GM21528 (cell line): ENCODE data around the gene GJD3.
"Not testable (repeated sequence)": the region's sequence is repeated elsewhere in the genome, so short reads cannot be mapped to it uniquely, and the experiment has no call there.

Experiments used
- ATAC-seq: cut with Tn5 transposase; IDR thresholded peaks from one replicate; pipeline ENCODE4 v1.9.1; 2021; ENCODE audit warnings: mild to moderate bottlenecking, moderate library complexity; ENCODE audit not compliant: unreplicated experiment, low FRiP score

The GJD3 gene

GRCh38 chr17:40371261-40371929, 6.9 kb upstream of the GJD3 start:
- ATAC-seq = no peak

GRCh38 chr17:40369923-40370322, 5.4 kb upstream of the GJD3 start:
- no peak for ATAC-seq

GRCh38 chr17:40367728-40368127, 3.2 kb upstream of the GJD3 start:
- ATAC-seq = not testable (repeated sequence)

GRCh38 chr17:40366861-40367518, 2.5 kb upstream of the GJD3 start:
- no peak for ATAC-seq

- no peak for ATAC-seq
These were observed 1.7 kb upstream of the GJD3 start for GRCh38 chr17:40366076-40366860.

- no peak for ATAC-seq
These were observed 369 bp upstream of the GJD3 start for GRCh38 chr17:40364906-40365305.

- peak; percentile 17 for ATAC-seq
These were observed 1.3 kb downstream of the GJD3 start for GRCh38 chr17:40363111-40363827.

GRCh38 chr17:40362696-40363110, 1.8 kb downstream of the GJD3 start:
- peak; percentile 63 for ATAC-seq

GRCh38 chr17:40361925-40362695, 2.4 kb downstream of the GJD3 start:
- no peak for ATAC-seq

GRCh38 chr17:40361063-40361924, 3.2 kb downstream of the GJD3 start:
- no peak for ATAC-seq

- ATAC-seq = no peak
These were observed 4.4 kb downstream of the GJD3 start for GRCh38 chr17:40360091-40360490.

GRCh38 chr17:40358323-40359038, 6.1 kb downstream of the GJD3 start:
- no peak for ATAC-seq

GRCh38 chr17:40356990-40357881, 7.3 kb downstream of the GJD3 start:
- ATAC-seq = no peak

GRCh38 chr17:40355804-40356758, 8.5 kb downstream of the GJD3 start:
- no peak for ATAC-seq

GRCh38 chr17:40355123-40355803, 9.3 kb downstream of the GJD3 start:
- no peak for ATAC-seq
